OCI-LY3 (cell line): ENCODE measurements around the gene TMEM150B.

ENCODE experiments used
- H2AFZ ChIP-seq: fragments of 200-600, 300-600 bp; shearing (Covaris generic); 2 replicates; pipeline ENCODE4 v1.6.0; 2014; ENCODE audit warnings: antibody characterized with exemption, low read depth, low read length
- H3K27ac ChIP-seq: fragments of 200-600, 300-600 bp; sonication (generic); 2 replicates; pipeline ENCODE4 v1.5.1; 2014; ENCODE audit warnings: mild to moderate bottlenecking, low read length, moderate library complexity, mixed read lengths
- H3K27me3 ChIP-seq: fragments of 200-600, 300-600 bp; sonication (generic); 2 replicates; pipeline ENCODE4 v1.6.1; 2014; ENCODE audit warnings: low read depth, low read length, mixed read lengths
- H3K36me3 ChIP-seq: fragments of 200-600, 300-600 bp; sonication (generic); replicated peaks from 2 replicates; pipeline ENCODE3; 2014; ENCODE audit warnings: low read depth, low read length, mixed read lengths
- H3K4me1 ChIP-seq: fragments of 300-600, 200-600 bp; sonication (generic); 2 replicates; pipeline ENCODE4 v1.6.1; 2014; ENCODE audit warnings: low read length, mixed read lengths
- H3K4me2 ChIP-seq: fragments of 200-600, 300-600 bp; sonication (generic); 2 replicates; pipeline ENCODE4 v1.6.1; 2014; ENCODE audit warnings: low read length, mixed read lengths
- H3K4me3 ChIP-seq: fragments of 300-600, 200-600 bp; sonication (generic); 2 replicates; pipeline ENCODE4 v1.5.1; 2014; ENCODE audit warnings: antibody characterized with exemption, mild to moderate bottlenecking, low read length, moderate library complexity
- H3K79me2 ChIP-seq: fragments of 300-600, 200-600 bp; shearing (Covaris generic); 2 replicates; pipeline ENCODE4 v1.6.1; 2014; ENCODE audit warnings: mild to moderate bottlenecking, low read length, mixed read lengths
- H3K9ac ChIP-seq: fragments of 300-600, 200-600 bp; shearing (Covaris generic); 2 replicates; pipeline ENCODE4 v1.6.0; 2014; ENCODE audit warnings: mild to moderate bottlenecking, low read length, moderate library complexity
- H3K9me3 ChIP-seq: fragments of 200-600, 300-600 bp; shearing (Covaris generic); 2 replicates; pipeline ENCODE4 v1.6.1; 2014; ENCODE audit warnings: low read length, mixed read lengths; ENCODE audit not compliant: insufficient read depth
- H4K20me1 ChIP-seq: fragments of 200-600, 300-600 bp; sonication (generic); 2 replicates; pipeline ENCODE4 v1.6.1; 2016; ENCODE audit warnings: low read length, mixed read lengths; ENCODE audit not compliant: insufficient read depth
- CTCF ChIP-seq: fragments of 200-600, 300-600 bp; sonication (generic); IDR thresholded peaks from 2 replicates; pipeline ENCODE4 v1.5.1; 2014; ENCODE audit warnings: antibody characterized with exemption, low read length, low read depth
- EZH2phosphoT487 ChIP-seq: fragments of 200-600 bp; shearing (Covaris generic); IDR thresholded peaks from 2 replicates; pipeline ENCODE4 v1.6.1; 2018; ENCODE audit warnings: antibody characterized with exemption, mixed run types, low read depth

The TMEM150B gene

DNA sequence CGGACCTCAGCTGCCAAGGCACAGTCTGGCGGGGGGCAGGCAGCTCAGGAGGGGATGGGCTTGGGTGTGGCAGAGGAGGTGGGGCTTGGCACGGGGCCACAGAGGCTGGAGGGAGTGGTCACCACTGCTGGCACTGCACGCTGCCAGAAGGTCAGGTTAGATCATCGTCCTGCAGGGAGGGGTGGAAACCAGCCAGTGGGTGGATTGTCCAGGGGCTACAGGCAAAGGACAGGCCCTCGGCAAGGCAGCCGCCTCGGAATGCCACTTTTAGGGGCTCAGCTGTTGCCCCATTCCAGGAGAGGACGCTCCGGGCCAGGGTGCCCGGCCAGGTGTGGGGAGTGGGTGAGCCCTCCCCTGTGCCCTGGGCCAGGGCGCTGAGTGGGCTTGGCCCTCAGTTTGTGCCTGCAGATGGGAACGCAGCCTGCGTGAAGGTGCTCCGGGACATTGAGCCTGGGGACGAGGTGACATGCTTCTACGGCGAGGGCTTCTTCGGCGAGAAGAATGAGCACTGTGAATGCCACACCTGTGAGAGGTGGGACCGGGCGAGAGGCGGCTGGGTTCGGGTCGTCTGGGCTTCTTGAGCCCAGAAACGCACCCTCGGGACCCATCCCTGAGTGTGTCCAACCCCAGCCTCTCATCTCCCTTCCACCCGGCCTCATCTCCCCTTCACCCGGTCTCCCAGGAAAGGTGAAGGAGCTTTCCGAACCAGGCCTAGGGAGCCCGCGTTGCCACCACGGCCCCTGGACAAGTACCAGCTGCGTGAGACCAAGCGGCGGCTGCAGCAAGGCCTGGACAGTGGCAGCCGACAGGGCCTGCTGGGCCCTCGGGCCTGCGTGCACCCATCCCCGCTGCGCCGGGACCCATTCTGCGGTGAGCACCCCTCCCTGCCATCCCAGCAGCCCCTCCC lies 20.9 kb upstream of the TMEM150B start:
- Histone ChIP-seq H3K36me3 (peaks cover 5% of the 10 kb centered on the region), H3K9me3 (no peaks in the 10 kb centered on the region), H3K9ac (no peak overlapping the region)

GRCh38 chr19:55345101-55345817 lies 20.1 kb upstream of the TMEM150B start:
- H3K79me2 ChIP-seq = peaks cover 6% of the 10 kb centered on the region; the same call in 1 of the 2 replicates
- H3K9ac ChIP-seq = no peak overlapping the region
- H3K4me2 ChIP-seq = no peak overlapping the region
- H3K4me3 ChIP-seq = no peak overlapping the region
- TF ChIP-seq EZH2phosphoT487 (no peak), CTCF (no peak)
- H2AFZ ChIP-seq = no peak overlapping the region
- H3K36me3 ChIP-seq = peaks cover 5% of the 10 kb centered on the region
- H4K20me1 ChIP-seq = 0 out of 2 replicates have a peak, but pooled peaks cover 2% of the 10 kb centered on the region
- H3K4me1 ChIP-seq = peaks cover 2% of the 10 kb centered on the region; the same call in 1 of the 2 replicates
- no peaks in the 10 kb centered on the region for H3K27me3 ChIP-seq
- no peaks in the 10 kb centered on the region for H3K9me3 ChIP-seq
- no peak overlapping the region for H3K27ac ChIP-seq

More for the DNA sequence above, 20.9 kb upstream of the TMEM150B start:
- H3K27ac ChIP-seq = no peak overlapping the region
- no peak overlapping the region for H3K4me2 ChIP-seq
- no peak overlapping the region for H3K4me3 ChIP-seq
- 0 out of 2 replicates have a peak, but pooled peaks cover 2% of the 10 kb centered on the region for H4K20me1 ChIP-seq
- H3K4me1 ChIP-seq = peaks cover 2% of the 10 kb centered on the region; the same call in 1 of the 2 replicates
- H3K79me2 ChIP-seq = no peaks in the 10 kb centered on the region
- H3K27me3 ChIP-seq = no peaks in the 10 kb centered on the region
- TF ChIP-seq CTCF = no peak
- TF ChIP-seq EZH2phosphoT487 = no peak
- no peak overlapping the region for H2AFZ ChIP-seq

GRCh38 chr19:55344444-55344843 lies 19.3 kb upstream of the TMEM150B start:
- no peak overlapping the region for H3K9ac ChIP-seq
- H3K36me3 ChIP-seq = peaks cover 5% of the 10 kb centered on the region
- 0 out of 2 replicates have a peak, but pooled peaks cover 2% of the 10 kb centered on the region for H4K20me1 ChIP-seq
- no peak overlapping the region for H3K4me2 ChIP-seq
- H3K27me3 ChIP-seq = no peaks in the 10 kb centered on the region
- TF ChIP-seq CTCF = no peak
- TF ChIP-seq EZH2phosphoT487 = no peak
- no peak overlapping the region for H2AFZ ChIP-seq
- H3K79me2 ChIP-seq = peaks cover 8% of the 10 kb centered on the region; the same call in 1 of the 2 replicates
- H3K27ac ChIP-seq = no peak overlapping the region
- H3K9me3 ChIP-seq = no peaks in the 10 kb centered on the region
- no peak overlapping the region for H3K4me3 ChIP-seq
- H3K4me1 ChIP-seq = peaks cover 2% of the 10 kb centered on the region; the same call in 1 of the 2 replicates
